ENCODE measurements around the gene UGT8.

UGT8 gene

DNA sequence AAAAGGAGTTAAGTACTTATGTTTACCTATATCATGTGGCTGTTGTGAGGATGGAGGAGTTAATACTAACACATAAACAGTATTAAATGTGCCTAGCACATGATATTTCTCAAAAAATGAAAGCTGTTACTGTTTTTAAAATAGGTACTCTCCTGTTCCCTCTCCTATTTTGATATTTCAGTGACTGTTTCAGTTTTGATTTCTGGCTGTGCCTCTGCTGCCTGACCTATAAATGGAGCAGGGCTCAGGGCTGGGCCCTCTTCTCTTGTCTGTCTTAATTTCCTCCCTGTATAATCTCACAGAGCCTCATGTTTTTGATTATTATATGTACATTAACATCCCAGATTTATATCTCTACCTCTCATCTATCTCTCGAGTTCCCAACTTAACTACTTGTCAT, 93.3 kb downstream of the UGT8 start:
- no peak overlapping the region for H3K4me3 ChIP-seq (ENCODE audit: low read depth, low read length)

DNA sequence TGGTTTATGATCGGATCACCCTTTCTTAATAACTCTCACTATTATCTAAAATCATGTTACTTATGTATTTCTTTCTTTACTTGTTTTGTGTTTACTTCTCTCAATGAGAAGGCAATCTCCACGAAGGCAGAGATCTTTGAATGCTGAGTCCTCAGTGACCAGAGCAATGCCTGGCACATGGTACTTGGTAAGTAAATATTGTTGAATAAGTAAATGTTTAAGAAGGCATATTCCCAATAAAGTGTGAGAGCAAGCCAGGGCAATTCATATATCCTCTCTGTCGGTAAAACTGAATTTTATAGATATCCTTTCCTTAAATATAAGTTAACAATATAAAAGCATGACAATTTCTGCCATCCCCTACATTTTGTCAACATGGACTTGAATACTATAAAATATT, 94.4 kb downstream of the UGT8 start:
- no peak overlapping the region for H3K27ac ChIP-seq (ENCODE audit: low read depth, low read length)
- H3K4me3 ChIP-seq (ENCODE audit: low read depth, low read length) = no peak overlapping the region
- H3K4me1 ChIP-seq (ENCODE audit: control insufficient read depth, insufficient read depth, low read length) = no peaks in the 10 kb centered on the region
- H3K27me3 ChIP-seq (ENCODE audit: control insufficient read depth, insufficient read depth, low read length) = no peaks in the 10 kb centered on the region
- no peaks in the 10 kb centered on the region for H3K36me3 ChIP-seq (ENCODE audit: control insufficient read depth, insufficient read depth, low read length)
- H3K9ac ChIP-seq (ENCODE audit: low read length) = no peak overlapping the region
- H3K9me3 ChIP-seq (ENCODE audit: control insufficient read depth, insufficient read depth, low read depth, low read length) = no peaks in the 10 kb centered on the region

More for the DNA sequence above, 93.3 kb downstream of the UGT8 start:
- H3K4me1 ChIP-seq (ENCODE audit: control insufficient read depth, insufficient read depth, low read length) = no peaks in the 10 kb centered on the region
- H3K27me3 ChIP-seq (ENCODE audit: control insufficient read depth, insufficient read depth, low read length) = no peaks in the 10 kb centered on the region
- no peak overlapping the region for H3K9ac ChIP-seq (ENCODE audit: low read length)
- H3K9me3 ChIP-seq (ENCODE audit: control insufficient read depth, insufficient read depth, low read depth, low read length) = no peaks in the 10 kb centered on the region
- H3K36me3 ChIP-seq (ENCODE audit: control insufficient read depth, insufficient read depth, low read length) = no peaks in the 10 kb centered on the region
- no peak overlapping the region for H3K27ac ChIP-seq (ENCODE audit: low read depth, low read length)

DNA sequence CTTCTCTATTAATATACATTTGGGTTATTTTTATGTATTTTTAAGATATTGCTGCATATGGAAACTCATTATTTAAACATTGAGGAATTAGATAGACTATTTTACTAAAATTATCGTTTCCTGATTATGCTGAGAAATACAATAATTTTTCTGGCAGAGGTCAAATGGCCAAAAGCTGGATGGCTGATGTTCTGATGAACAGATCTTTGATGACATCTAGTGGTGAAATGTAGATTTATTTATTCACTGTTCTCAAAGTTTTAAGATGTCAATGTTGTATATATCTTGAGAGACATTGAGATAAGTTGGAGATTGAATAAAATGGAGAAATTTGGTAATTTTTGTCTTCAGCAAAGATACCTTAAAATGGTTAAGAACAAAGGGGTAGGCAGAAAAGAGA, 96.2 kb downstream of the UGT8 start:
- Histone ChIP-seq H3K4me3 (ENCODE audit: low read depth, low read length) (no peak overlapping the region), H3K9ac (ENCODE audit: low read length) (no peak overlapping the region), H3K27me3 (ENCODE audit: control insufficient read depth, insufficient read depth, low read length) (no peaks in the 10 kb centered on the region), H3K9me3 (ENCODE audit: control insufficient read depth, insufficient read depth, low read depth, low read length) (no peaks in the 10 kb centered on the region), H3K36me3 (ENCODE audit: control insufficient read depth, insufficient read depth, low read length) (no peaks in the 10 kb centered on the region), H3K4me1 (ENCODE audit: control insufficient read depth, insufficient read depth, low read length) (no peaks in the 10 kb centered on the region), H3K27ac (ENCODE audit: low read depth, low read length) (no peak overlapping the region)

DNA sequence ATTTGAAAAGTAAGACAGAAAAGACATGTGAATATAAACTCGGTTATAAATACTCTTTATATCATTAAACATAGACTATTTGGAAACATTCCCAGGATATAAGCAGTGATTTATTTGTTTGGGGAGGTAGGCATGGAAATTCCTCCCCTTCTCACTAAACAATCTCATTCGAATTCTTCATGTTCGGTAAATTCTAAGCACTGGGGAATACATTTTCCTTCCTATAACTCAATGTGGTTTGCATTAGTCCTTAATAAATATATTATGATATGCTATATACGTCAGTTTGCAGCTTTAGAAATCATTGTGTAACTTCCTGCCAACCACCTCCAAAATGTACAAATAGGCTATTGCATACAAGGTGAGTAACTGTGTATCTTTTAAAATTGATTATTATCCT, 99.6 kb downstream of the UGT8 start:
- Histone ChIP-seq H3K9ac (ENCODE audit: low read length) (no peak overlapping the region), H3K9me3 (ENCODE audit: control insufficient read depth, insufficient read depth, low read depth, low read length) (no peaks in the 10 kb centered on the region), H3K27ac (ENCODE audit: low read depth, low read length) (no peak overlapping the region), H3K27me3 (ENCODE audit: control insufficient read depth, insufficient read depth, low read length) (no peaks in the 10 kb centered on the region), H3K36me3 (ENCODE audit: control insufficient read depth, insufficient read depth, low read length) (no peaks in the 10 kb centered on the region), H3K4me3 (ENCODE audit: low read depth, low read length) (no peak overlapping the region), H3K4me1 (ENCODE audit: control insufficient read depth, insufficient read depth, low read length) (no peaks in the 10 kb centered on the region)

DNA sequence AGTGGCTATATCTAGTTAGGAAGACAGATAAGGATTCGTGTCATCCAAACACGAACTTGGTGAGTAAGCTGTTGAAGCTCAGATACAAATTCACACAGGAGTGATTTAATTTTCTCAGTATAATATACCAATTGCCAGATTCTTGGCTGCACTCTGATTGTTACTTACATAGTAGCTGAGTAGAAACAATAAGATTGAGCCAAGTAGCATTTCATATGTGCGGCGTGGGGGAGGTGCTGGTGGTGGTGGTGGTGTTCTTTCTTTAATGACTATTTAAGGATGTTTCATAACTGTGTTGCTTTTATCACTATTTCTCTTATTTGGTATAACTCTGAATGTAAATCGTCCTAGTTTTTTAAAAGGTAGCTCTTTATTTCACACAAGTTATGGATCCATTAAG, 102.9 kb downstream of the UGT8 start:
- H3K9me3 ChIP-seq (ENCODE audit: control insufficient read depth, insufficient read depth, low read depth, low read length) = no peaks in the 10 kb centered on the region
- no peak overlapping the region for H3K9ac ChIP-seq (ENCODE audit: low read length)
- H3K4me1 ChIP-seq (ENCODE audit: control insufficient read depth, insufficient read depth, low read length) = no peaks in the 10 kb centered on the region
- no peaks in the 10 kb centered on the region for H3K27me3 ChIP-seq (ENCODE audit: control insufficient read depth, insufficient read depth, low read length)
- H3K4me3 ChIP-seq (ENCODE audit: low read depth, low read length) = no peak overlapping the region
- no peak overlapping the region for H3K27ac ChIP-seq (ENCODE audit: low read depth, low read length)
- no peaks in the 10 kb centered on the region for H3K36me3 ChIP-seq (ENCODE audit: control insufficient read depth, insufficient read depth, low read length)

DNA sequence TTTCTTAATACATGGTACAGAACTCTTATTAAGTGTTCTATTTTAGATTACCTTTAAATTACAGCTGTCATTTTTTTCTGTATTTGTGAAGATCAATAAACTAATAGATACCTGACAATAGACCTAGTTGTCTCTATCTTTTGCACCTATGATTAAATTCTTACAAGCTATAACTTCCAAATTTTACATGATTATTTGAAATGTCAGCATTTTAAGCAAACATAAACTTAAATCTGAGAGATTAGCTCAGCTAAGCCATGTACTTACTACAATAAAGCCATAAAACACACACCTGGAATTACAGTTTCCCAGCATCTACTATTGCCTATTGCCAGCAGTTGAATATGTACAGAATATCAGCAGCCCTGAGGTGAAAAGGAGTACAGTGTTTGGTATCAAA, 118.8 kb downstream of the UGT8 start:
- H3K4me3 ChIP-seq (ENCODE audit: low read depth, low read length) = no peak overlapping the region
- no peaks in the 10 kb centered on the region for H3K27me3 ChIP-seq (ENCODE audit: control insufficient read depth, insufficient read depth, low read length)
- H3K4me1 ChIP-seq (ENCODE audit: control insufficient read depth, insufficient read depth, low read length) = peaks cover 5% of the 10 kb centered on the region; the same call in 1 of the 2 replicates
- no peak overlapping the region for H3K9ac ChIP-seq (ENCODE audit: low read length)
- H3K9me3 ChIP-seq (ENCODE audit: control insufficient read depth, insufficient read depth, low read depth, low read length) = no peaks in the 10 kb centered on the region
- H3K36me3 ChIP-seq (ENCODE audit: control insufficient read depth, insufficient read depth, low read length) = no peaks in the 10 kb centered on the region
- no peak overlapping the region for H3K27ac ChIP-seq (ENCODE audit: low read depth, low read length)

DNA sequence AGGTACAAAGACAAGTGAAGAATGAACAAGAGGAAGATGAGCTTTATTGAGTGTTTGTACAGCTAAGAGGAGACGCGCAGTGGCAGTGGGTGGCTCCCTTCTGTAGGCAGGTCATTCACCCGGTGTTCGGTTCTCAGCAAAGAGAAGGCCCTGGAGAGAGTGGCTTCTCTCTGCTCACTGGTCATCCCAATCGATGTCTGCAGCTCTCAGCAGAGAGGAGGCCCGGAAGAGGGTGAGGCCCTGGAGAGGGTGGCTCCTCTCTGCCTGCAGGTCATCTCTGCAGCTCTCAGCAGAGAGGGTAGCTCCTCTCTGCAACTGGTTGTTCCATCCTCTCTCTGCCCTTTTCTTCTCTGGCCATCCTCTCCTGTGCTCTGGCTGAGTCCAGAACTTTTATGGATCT, 126.5 kb downstream of the UGT8 start:
- Histone ChIP-seq H3K27me3 (ENCODE audit: control insufficient read depth, insufficient read depth, low read length) (no peaks in the 10 kb centered on the region), H3K9me3 (ENCODE audit: control insufficient read depth, insufficient read depth, low read depth, low read length) (no peaks in the 10 kb centered on the region), H3K9ac (ENCODE audit: low read length) (no peak overlapping the region), H3K4me1 (ENCODE audit: control insufficient read depth, insufficient read depth, low read length) (peaks cover 5% of the 10 kb centered on the region; the same call in 1 of the 2 replicates), H3K27ac (ENCODE audit: low read depth, low read length) (no peak overlapping the region), H3K36me3 (ENCODE audit: control insufficient read depth, insufficient read depth, low read length) (no peaks in the 10 kb centered on the region), H3K4me3 (ENCODE audit: low read depth, low read length) (no peak overlapping the region)

DNA sequence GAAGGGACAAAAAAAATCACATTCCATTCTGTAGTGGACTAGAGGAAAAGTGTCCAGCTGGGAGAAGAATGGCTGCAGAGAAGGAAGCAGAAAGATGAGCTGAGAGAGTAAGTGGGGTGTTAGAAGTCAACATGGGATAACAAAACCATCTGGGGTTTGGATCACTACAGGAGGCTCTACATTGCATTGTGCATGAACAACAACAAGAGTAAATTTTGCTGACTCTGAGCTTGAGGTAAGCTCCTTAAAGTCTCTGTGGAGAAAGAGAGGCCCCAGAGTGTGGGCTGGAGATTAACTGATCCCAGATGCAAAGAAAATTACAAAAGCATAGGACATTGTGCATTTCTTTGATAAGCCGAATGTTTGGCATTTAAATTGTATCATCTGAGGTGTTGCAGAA, 128.9 kb downstream of the UGT8 start:
- H3K4me3 ChIP-seq (ENCODE audit: low read depth, low read length) = no peak overlapping the region
- no peaks in the 10 kb centered on the region for H3K36me3 ChIP-seq (ENCODE audit: control insufficient read depth, insufficient read depth, low read length)
- H3K9ac ChIP-seq (ENCODE audit: low read length) = no peak overlapping the region
- no peaks in the 10 kb centered on the region for H3K9me3 ChIP-seq (ENCODE audit: control insufficient read depth, insufficient read depth, low read depth, low read length)
- no peak overlapping the region for H3K27ac ChIP-seq (ENCODE audit: low read depth, low read length)
- H3K27me3 ChIP-seq (ENCODE audit: control insufficient read depth, insufficient read depth, low read length) = no peaks in the 10 kb centered on the region
- no peaks in the 10 kb centered on the region for H3K4me1 ChIP-seq (ENCODE audit: control insufficient read depth, insufficient read depth, low read length)
